ENCODE results near the gene PARP11. TPM values are rescaled to one million over a fixed set of nuclear protein-coding genes. Genes with fewer than 3 reads are reported as not detected.

Gene PARP11
- total RNA-seq, 1 donor = 6.5 TPM

GRCh38 chr12:3797531-3798048, 75.6 kb downstream of the PARP11 start:
- peak; percentile 11 for TF ChIP-seq CTCF (IDR thresholded peaks at IDR 0.05; ENCODE audit: insufficient read depth, low read depth, low read length)
- no peak for DNase-seq (ENCODE audit: low read depth)
- no peak overlapping the region for H3K4me3 ChIP-seq (ENCODE audit: low read depth, low read length)

GRCh38 chr12:3795492-3796133, 77.6 kb downstream of the PARP11 start:
- no peak overlapping the region for H3K4me3 ChIP-seq (ENCODE audit: low read depth, low read length)
- no peak for DNase-seq (ENCODE audit: low read depth)
- no peak for TF ChIP-seq CTCF (IDR thresholded peaks at IDR 0.05; ENCODE audit: insufficient read depth, low read depth, low read length)

- no peak overlapping the region for H3K4me3 ChIP-seq (ENCODE audit: low read depth, low read length)
- DNase-seq (ENCODE audit: low read depth) = no peak
- no peak for TF ChIP-seq CTCF (IDR thresholded peaks at IDR 0.05; ENCODE audit: insufficient read depth, low read depth, low read length)
Measured at GRCh38 chr12:3795066-3795465, 78.1 kb downstream of the PARP11 start.

GRCh38 chr12:3792623-3793288, 80.4 kb downstream of the PARP11 start:
- DNase-seq (ENCODE audit: low read depth) = no peak
- H3K4me3 ChIP-seq (ENCODE audit: low read depth, low read length) = no peak overlapping the region
- TF ChIP-seq CTCF (IDR thresholded peaks at IDR 0.05; ENCODE audit: insufficient read depth, low read depth, low read length) = no peak

- no peak overlapping the region for H3K4me3 ChIP-seq (ENCODE audit: low read depth, low read length)
- TF ChIP-seq CTCF (IDR thresholded peaks at IDR 0.05; ENCODE audit: insufficient read depth, low read depth, low read length) = no peak
- no peak for DNase-seq (ENCODE audit: low read depth)
Measured at GRCh38 chr12:3791256-3791874, 81.8 kb downstream of the PARP11 start.

- TF ChIP-seq CTCF (IDR thresholded peaks at IDR 0.05; ENCODE audit: insufficient read depth, low read depth, low read length) = no peak
- H3K4me3 ChIP-seq (ENCODE audit: low read depth, low read length) = no peak overlapping the region
- no peak for DNase-seq (ENCODE audit: low read depth)
Measured at GRCh38 chr12:3790642-3791041, 82.6 kb downstream of the PARP11 start.
